Activated CD4-positive, alpha-beta T cell treated with anti-CD3 and anti-CD28 coated beads, Interleukin-2, amount 50 U/mL, for 48 hours (primary cell): Measurements from ENCODE around the gene NBR1.
"Not testable (repeated sequence)": the region's sequence is repeated elsewhere in the genome, so short reads cannot be mapped to it uniquely, and the experiment has no call there.

Experiments used
- DNase-seq, 2 experiments: peaks; one replicate each; pipeline ENCODE4 v3.0.0-alpha.2; 2020

The NBR1 gene, protein sequence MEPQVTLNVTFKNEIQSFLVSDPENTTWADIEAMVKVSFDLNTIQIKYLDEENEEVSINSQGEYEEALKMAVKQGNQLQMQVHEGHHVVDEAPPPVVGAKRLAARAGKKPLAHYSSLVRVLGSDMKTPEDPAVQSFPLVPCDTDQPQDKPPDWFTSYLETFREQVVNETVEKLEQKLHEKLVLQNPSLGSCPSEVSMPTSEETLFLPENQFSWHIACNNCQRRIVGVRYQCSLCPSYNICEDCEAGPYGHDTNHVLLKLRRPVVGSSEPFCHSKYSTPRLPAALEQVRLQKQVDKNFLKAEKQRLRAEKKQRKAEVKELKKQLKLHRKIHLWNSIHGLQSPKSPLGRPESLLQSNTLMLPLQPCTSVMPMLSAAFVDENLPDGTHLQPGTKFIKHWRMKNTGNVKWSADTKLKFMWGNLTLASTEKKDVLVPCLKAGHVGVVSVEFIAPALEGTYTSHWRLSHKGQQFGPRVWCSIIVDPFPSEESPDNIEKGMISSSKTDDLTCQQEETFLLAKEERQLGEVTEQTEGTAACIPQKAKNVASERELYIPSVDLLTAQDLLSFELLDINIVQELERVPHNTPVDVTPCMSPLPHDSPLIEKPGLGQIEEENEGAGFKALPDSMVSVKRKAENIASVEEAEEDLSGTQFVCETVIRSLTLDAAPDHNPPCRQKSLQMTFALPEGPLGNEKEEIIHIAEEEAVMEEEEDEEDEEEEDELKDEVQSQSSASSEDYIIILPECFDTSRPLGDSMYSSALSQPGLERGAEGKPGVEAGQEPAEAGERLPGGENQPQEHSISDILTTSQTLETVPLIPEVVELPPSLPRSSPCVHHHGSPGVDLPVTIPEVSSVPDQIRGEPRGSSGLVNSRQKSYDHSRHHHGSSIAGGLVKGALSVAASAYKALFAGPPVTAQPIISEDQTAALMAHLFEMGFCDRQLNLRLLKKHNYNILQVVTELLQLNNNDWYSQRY

GRCh38 chr17:43170766-43171585, at the start of gene NBR1:
Gene NBR1 (plus strand): TSS chr17:43171214. CDS start chr17:43175800, 4,586 bp downstream.
- peak; percentile 94 to 97 for DNase-seq

DNA sequence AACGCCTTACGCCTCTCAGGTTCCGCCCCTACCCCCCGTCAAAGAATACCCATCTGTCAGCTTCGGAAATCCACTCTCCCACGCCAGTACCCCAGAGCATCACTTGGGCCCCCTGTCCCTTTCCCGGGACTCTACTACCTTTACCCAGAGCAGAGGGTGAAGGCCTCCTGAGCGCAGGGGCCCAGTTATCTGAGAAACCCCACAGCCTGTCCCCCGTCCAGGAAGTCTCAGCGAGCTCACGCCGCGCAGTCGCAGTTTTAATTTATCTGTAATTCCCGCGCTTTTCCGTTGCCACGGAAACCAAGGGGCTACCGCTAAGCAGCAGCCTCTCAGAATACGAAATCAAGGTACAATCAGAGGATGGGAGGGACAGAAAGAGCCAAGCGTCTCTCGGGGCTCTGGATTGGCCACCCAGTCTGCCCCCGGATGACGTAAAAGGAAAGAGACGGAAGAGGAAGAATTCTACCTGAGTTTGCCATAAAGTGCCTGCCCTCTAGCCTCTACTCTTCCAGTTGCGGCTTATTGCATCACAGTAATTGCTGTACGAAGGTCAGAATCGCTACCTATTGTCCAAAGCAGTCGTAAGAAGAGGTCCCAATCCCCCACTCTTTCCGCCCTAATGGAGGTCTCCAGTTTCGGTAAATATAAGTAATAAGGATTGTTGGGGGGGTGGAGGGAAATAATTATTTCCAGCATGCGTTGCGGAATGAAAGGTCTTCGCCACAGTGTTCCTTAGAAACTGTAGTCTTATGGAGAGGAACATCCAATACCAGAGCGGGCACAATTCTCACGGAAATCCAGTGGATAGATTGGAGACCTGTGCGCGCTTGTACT, 45.7 kb upstream of the NBR1 start, which contains the start of gene BRCA1:
TSS of gene BRCA1 (minus strand) at position 232 of the 834 bp plus-strand sequence. CDS start 1,268 bp downstream, outside the sequence.
- peak; percentile 94 to 96 for DNase-seq

DNA sequence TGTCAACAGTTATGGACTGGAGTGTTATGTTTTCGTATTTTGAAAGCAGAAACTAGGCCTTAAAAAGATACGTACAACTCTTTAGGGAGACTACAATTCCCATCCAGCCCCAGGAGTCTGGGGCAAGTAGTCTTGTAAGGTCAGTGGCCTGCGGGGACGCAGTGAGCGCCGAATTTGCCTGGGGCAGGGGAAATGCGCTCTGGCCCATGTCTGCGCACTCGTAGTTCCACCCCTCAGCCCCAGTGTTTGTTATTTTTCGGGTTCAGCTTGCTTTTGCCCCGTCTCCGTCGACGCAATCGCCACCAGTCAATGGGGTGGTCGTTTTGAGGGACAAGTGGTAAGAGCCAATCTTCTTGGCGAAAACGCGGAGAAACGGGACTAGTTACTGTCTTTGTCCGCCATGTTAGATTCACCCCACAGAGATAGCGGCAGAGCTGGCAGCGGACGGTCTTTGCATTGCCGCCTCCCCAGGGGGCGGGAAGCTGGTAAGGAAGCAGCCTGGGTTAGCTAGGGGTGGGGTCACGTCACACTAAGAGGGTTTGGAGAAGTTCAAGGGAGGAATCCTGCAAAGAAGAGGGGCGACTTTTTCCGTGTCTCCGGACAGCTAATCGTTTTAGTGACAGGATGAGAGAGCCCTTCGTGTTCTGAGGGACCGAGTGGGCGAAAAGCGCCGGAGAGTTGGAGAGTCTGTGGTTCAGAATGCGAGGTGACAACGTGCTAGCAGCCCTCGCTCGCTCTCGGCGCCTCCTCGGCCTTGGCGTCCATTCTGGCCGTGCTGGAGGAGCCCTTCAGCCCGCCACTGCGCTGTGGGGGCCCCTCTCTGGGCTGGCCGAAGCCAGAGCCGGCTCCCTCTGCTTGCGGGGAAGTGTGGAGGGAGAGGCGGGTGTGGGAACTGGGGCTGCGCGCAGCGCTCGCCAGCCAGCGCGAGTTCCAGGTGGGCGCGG, 44.8 kb upstream of the NBR1 start:
- no peak for DNase-seq

- no peak for DNase-seq
Observed at GRCh38 chr17:43126911-43127290, 44.1 kb upstream of the NBR1 start.

DNA sequence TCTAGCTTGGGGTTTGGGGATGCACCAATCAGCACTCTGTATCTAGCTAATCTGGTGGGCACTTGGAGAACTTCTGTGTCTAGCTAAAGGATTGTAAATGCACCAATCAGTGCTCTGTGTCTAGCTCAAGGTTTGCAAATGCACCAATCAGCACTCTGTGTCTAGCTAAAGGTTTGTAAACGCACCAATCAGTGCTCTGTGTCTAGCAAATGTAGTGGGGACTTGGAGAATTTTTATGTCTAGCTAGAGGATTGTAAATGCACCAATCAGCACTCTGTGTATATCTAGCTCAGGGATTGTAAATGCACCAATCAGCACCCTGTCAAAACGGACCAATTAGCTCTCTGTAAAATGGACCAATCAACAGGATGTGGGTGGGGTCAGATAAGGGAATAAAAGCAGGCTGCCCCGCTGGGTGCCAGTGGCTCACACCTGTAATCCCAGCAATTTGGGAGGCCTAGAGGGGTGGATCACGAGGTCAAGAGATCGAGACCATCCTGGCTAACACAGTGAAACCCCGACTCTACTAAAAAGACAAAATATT, 43.6 kb upstream of the NBR1 start:
- DNase-seq = not testable (repeated sequence)

DNA sequence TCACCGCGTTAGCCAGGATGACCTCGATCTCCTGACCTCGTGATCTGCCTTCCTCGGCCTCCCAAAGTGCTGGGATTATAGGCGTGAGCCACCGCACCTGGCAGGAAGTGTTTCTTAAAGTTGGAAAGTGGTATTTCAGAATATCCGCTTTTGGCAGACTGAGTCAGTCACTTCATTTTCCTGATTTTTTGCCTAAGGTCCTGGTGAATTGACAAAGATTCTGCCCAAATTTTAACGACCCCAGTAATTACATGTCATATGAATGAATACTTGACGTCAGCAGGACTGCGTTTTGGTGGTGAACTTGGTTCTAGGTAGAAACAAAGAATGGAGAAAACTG, 41.4 kb upstream of the NBR1 start:
- no peak for DNase-seq

DNA sequence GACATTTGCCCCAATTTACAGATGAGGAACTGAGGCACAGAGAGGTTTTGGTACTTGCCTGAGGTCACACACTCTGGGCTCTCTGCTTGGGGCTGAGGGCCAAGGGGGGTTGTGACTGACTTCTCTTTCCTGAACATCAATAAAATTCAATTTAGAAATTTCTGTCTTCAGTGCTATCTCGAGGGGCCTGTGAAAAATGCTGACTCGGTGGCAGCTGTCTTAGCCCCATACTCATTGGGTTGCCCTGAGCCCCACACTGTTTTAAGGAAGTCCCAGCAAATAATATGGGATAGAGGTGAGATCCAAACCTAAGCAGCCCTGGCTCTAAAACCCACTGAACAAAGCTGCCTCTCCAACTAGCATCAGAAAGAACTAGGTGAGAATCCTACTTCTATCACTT, 38.9 kb upstream of the NBR1 start:
- no peak for DNase-seq

GRCh38 chr17:43133439-43133838, 37.6 kb upstream of the NBR1 start:
- DNase-seq = not testable (repeated sequence)

- no peak for DNase-seq
Observed at GRCh38 chr17:43134774-43135453, 36.1 kb upstream of the NBR1 start.

GRCh38 chr17:43135454-43135819, 35.6 kb upstream of the NBR1 start:
- DNase-seq = no peak

GRCh38 chr17:43136574-43136973, 34.4 kb upstream of the NBR1 start:
- not testable (repeated sequence) for DNase-seq

- not testable (repeated sequence) for DNase-seq
Observed at GRCh38 chr17:43138531-43138930, 32.5 kb upstream of the NBR1 start.

DNA sequence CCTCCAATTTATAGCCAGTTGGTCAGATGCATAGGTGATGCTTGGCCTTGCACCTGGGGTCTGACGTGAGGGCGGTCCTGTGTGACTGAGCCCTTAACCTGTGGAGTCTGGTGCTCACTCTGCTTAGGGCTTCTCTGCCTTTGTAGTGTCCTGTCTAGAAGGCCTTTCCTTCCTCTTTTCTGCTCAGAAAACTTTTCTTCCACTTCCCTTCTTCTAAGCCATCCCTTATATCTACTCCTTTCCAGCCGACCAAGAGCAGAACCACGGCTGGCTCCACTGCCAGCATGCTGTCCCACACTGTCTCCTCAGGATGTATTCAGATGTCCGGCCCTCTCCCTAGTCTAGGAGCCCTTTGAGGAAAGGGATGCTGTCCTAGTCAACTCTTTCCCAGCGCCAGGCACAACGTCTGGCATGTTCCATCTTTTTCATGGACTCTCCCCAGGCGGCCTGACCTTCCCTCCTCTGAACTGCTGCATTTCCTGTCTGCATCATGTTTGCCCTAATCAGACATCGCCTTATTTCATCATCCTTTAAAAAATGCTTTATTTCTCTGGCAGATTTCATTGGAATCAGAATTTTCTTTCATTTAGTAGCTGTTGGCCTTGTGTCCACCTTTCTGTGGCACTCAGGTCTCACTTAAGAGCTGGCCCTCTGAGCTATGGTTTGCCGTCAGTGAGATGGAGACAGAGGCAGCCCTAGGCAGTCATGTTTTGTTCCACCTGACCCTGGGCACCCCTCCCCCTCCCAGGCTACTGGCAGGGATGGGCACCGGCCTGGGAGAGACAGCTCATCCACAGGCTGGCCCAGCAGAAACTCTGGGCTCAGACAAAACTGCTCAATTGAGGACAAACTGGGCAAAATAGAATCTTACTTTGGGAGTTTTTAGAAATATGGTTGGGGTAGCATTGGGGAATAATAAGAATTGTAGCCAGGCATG, 30.4 kb upstream of the NBR1 start:
- no peak for DNase-seq

DNA sequence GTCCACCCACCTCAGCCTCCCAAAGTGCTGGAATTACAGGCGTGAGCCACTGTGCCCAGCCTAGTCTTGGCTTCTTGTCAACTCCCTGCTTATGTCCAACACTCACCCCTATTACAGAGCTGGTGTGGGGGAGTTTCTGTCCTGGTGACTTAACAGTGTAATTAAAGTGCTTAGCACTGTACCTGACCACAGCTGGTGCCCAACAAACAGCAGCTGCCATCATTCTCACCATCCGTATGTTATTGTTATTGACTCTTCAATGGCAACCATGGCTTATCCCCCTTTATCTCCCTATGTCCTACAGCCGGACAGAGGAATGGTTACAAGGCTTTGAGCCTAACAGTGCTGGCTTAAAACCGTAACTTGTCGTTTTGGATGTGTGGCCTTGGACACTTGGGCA, 28.9 kb upstream of the NBR1 start:
- DNase-seq = no peak

DNA sequence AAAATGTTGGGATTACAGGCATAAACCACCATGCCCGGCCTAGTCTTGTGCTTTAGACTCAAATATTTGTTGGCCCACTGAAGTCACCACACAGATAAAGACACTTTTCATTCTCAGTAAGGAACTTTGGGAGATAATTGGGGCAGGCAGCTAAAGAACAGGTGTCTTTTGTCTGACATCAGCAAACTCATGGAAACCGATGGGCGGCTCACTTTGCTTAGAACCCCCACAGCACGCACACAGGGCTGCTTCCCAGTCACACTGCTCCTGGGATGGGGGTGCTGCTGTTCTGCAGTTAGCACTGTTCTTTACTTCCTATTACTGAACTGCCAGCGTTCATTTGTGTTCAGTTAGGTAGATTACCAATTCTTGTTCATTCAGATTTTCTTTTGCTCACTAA, 27.8 kb upstream of the NBR1 start:
- no peak for DNase-seq

DNA sequence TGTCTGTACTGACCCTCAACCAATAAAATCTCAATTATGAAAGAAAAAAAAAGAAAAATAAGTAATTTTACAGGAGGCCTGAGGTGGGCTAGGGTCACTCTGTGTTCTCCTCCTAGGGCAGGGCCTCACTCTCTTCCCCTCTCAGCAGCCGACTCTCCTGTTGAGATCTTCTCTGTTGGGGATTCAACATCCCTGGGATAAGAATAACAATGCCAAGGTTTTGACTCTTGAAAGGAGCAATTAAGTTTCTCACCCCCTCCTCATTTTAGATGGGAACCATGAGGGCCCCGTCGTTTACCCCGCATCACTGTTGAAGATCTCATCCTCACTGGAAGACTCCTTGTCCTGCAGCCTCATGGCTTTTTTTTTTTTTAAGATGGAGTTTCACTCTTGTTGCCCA, 24.4 kb upstream of the NBR1 start:
- DNase-seq = no peak

- no peak for DNase-seq
Observed at GRCh38 chr17:43151880-43152456, 19.0 kb upstream of the NBR1 start.

- DNase-seq = not testable (repeated sequence)
Observed at GRCh38 chr17:43153197-43153835, 17.7 kb upstream of the NBR1 start.
